HepG2 (cell line): Measurements from ENCODE around the gene RGS14. TPM values are rescaled to one million over a fixed set of nuclear protein-coding genes. Genes with fewer than 3 reads are reported as not detected.

Experiments
- ARID2 ChIP-seq: sonication (generic); formaldehyde crosslinking; IDR thresholded peaks from 2 replicates; pipeline ENCODE4 v1.8.1; 2022; ENCODE audit warnings: mild to moderate bottlenecking, missing genetic modification reagents, borderline replicate concordance
- BHLHE40 ChIP-seq: IDR thresholded peaks from 2 replicates; pipeline ENCODE4 v1.6.1; 2011; ENCODE audit warnings: low read length, improper control_type of control experiment
- CBFB ChIP-seq: sonication (generic); formaldehyde crosslinking; IDR thresholded peaks from 2 replicates; pipeline ENCODE4 v1.4.0; 2020; ENCODE audit warnings: missing genetic modification reagents
- CCDC6 ChIP-seq: sonication (generic); formaldehyde crosslinking; IDR thresholded peaks from 2 replicates; pipeline ENCODE4 v1.8.1; 2022; ENCODE audit warnings: mild to moderate bottlenecking, missing genetic modification reagents, moderate library complexity
- RARA ChIP-seq: IDR thresholded peaks from 2 replicates; pipeline ENCODE4 v1.6.1; 2016; ENCODE audit warnings: missing genetic modification reagents, missing compliant biosample characterization
- SRF ChIP-seq: IDR thresholded peaks from 2 replicates; pipeline ENCODE4 v1.6.1; 2011; ENCODE audit warnings: mild to moderate bottlenecking, low read depth, low read length, moderate library complexity
- TMF1 ChIP-seq: sonication (generic); formaldehyde crosslinking; IDR thresholded peaks from 2 replicates; pipeline ENCODE4 v1.8.1; 2022; ENCODE audit warnings: low read depth, missing genetic modification reagents
- ZNF20 ChIP-seq: sonication (generic); formaldehyde crosslinking; IDR thresholded peaks from 2 replicates; pipeline ENCODE4 v1.4.0; 2020; ENCODE audit warnings: mild to moderate bottlenecking, moderate library complexity, missing genetic modification reagents
- ZNF232 ChIP-seq: sonication (generic); formaldehyde crosslinking; IDR thresholded peaks from 2 replicates; pipeline ENCODE4 v1.4.0; 2020; ENCODE audit warnings: missing genetic modification reagents, borderline replicate concordance
- ZNF335 ChIP-seq: sonication (generic); formaldehyde crosslinking; IDR thresholded peaks from 2 replicates; pipeline ENCODE4 v1.4.0; 2020; ENCODE audit warnings: missing genetic modification reagents
- ZNF7 ChIP-seq: IDR thresholded peaks from 2 replicates; pipeline ENCODE4 v1.6.1; 2016; ENCODE audit warnings: missing biosample characterization, missing genetic modification reagents
- ZNF713 ChIP-seq: sonication (generic); formaldehyde crosslinking; IDR thresholded peaks from 2 replicates; pipeline ENCODE4 v1.4.0; 2020; ENCODE audit warnings: mild to moderate bottlenecking, missing genetic modification reagents
- polyA plus RNA-seq, 8 experiments: library from polyadenylated mRNA; depleted of rRNA in 3 of 8; stranded (reverse) in 7 of 8; unstranded in 1 of 8; fragments of >200 nt; fragmentation: Illumina TruSeq in 4 of 8; extraction: Trizol in 4 of 8; gene quantifications; 2 replicates each; pipeline versions ENCODE4 v1.2.1 to v1.2.3, GENCODE V29; 2011 to 2016; ENCODE audit warnings: low read depth in 4 of 8, missing spikeins in 1 of 8, mixed read lengths in 1 of 8; ENCODE audit not compliant: insufficient read depth in 1 of 8
- total RNA-seq, 5 experiments: library from RNA; depleted of rRNA; stranded (reverse); fragments of >200 nt; fragmentation: Illumina TruSeq; extraction: Trizol; gene quantifications; 2 replicates each; pipeline ENCODE4 v1.2.3, GENCODE V29; 2016; ENCODE audit warnings: low read depth in 1 of 5
- TF ChIP-seq, protein P1 (sequence below): sonication (generic); formaldehyde crosslinking; IDR thresholded peaks from 2 replicates; pipeline ENCODE4 v1.8.1; 2023; ENCODE audit warnings: mild to moderate bottlenecking, inconsistent platforms, moderate library complexity, missing genetic modification reagents, borderline replicate concordance
- TF ChIP-seq, protein P2 (sequence below): sonication (generic); formaldehyde crosslinking; IDR thresholded peaks from 2 replicates; pipeline ENCODE4 v1.8.1; 2023; ENCODE audit warnings: mild to moderate bottlenecking, missing genetic modification reagents
- TF ChIP-seq, protein P3 (sequence below): sonication (generic); formaldehyde crosslinking; IDR thresholded peaks from 2 replicates; pipeline ENCODE4 v1.8.1; 2023; ENCODE audit warnings: mild to moderate bottlenecking, missing genetic modification reagents
- TF ChIP-seq, protein P4 (sequence below): sonication (generic); formaldehyde crosslinking; IDR thresholded peaks from 2 replicates; pipeline ENCODE4 v1.4.0; 2020; ENCODE audit warnings: missing genetic modification reagents, borderline replicate concordance
- TF ChIP-seq, protein P5 (sequence below): IDR thresholded peaks from 2 replicates; pipeline ENCODE4 v1.6.1; 2016; ENCODE audit warnings: missing compliant biosample characterization, missing genetic modification reagents, borderline replicate concordance
- TF ChIP-seq, protein P6 (sequence below): IDR thresholded peaks from 2 replicates; pipeline ENCODE4 v1.6.1; 2016; ENCODE audit warnings: missing biosample characterization, missing genetic modification reagents, low read depth

Gene RGS14
- total and polyA plus RNA-seq, 2 of the 13 experiments (the other 11 are each of a cell fraction or from before 2014, with no cell fraction given), result 11.1 to 17.2 TPM

DNA sequence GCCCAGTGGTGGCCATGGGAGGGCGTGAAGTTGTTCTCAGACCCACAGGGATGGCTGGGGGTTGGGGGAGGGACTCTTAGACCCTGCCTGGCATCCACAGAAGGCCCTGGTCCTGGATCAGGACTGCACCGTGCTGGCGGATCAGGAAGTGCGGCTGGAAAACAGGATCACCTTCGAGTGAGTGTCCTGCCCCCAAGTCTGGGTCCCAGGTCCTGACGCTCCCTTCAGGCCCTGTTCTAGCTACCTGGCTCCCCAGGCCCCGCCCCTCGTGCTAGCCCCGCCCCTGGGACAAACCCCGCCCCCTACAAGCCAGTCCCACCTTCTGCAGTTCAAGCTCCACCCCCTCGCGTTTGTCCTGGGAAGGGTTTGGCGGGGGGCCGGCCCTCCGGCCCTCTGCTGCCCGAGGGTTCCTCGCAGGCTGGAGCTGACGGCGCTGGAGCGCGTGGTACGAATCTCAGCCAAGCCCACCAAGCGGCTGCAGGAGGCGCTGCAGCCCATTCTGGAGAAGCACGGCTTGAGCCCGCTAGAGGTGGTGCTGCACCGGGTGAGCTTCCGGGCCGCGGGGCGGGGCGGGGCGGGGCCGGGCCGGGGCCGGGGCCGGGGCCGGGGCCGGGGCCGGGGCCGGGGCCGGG, 12.9 kb downstream of the RGS14 start (continued):
- TF ChIP-seq, protein P1, sequence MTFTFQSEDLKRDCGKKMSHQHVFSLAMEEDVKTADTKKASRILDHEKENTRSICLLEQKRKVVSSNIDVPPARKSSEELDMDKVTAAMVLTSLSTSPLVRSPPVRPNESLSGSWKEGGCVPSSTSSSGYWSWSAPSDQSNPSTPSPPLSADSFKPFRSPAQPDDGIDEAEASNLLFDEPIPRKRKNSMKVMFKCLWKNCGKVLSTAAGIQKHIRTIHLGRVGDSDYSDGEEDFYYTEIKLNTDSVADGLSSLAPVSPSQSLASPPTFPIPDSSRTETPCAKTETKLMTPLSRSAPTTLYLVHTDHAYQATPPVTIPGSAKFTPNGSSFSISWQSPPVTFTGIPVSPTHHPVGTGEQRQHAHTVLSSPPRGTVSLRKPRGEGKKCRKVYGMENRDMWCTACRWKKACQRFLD (CRISPR knock-in tag), result no peak
- TF ChIP-seq CCDC6 (CRISPR knock-in tag) (peak; percentile 91; the same call in 1 of the 2 replicates), ZNF20 (CRISPR knock-in tag) (no peak), SRF (no peak), TMF1 (CRISPR knock-in tag) (no peak), ARID2 (CRISPR knock-in tag) (no peak), ZNF713 (CRISPR knock-in tag) (no peak), BHLHE40 (peak; percentile 17; the same call in 1 of the 2 replicates), ZNF335 (CRISPR knock-in tag) (no peak), RARA (no peak), ZNF232 (CRISPR knock-in tag) (no peak), CBFB (CRISPR knock-in tag) (no peak), ZNF7 (CRISPR knock-in tag) (no peak)
- TF ChIP-seq, protein P2, sequence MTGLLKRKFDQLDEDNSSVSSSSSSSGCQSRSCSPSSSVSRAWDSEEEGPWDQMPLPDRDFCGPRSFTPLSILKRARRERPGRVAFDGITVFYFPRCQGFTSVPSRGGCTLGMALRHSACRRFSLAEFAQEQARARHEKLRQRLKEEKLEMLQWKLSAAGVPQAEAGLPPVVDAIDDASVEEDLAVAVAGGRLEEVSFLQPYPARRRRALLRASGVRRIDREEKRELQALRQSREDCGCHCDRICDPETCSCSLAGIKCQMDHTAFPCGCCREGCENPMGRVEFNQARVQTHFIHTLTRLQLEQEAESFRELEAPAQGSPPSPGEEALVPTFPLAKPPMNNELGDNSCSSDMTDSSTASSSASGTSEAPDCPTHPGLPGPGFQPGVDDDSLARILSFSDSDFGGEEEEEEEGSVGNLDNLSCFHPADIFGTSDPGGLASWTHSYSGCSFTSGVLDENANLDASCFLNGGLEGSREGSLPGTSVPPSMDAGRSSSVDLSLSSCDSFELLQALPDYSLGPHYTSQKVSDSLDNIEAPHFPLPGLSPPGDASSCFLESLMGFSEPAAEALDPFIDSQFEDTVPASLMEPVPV (CRISPR knock-in tag), result peak; percentile 50; the same call in 1 of the 2 replicates
- TF ChIP-seq, protein P3, sequence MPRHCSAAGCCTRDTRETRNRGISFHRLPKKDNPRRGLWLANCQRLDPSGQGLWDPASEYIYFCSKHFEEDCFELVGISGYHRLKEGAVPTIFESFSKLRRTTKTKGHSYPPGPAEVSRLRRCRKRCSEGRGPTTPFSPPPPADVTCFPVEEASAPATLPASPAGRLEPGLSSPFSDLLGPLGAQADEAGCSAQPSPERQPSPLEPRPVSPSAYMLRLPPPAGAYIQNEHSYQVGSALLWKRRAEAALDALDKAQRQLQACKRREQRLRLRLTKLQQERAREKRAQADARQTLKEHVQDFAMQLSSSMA (CRISPR knock-in tag), result no peak
- TF ChIP-seq, protein P4, sequence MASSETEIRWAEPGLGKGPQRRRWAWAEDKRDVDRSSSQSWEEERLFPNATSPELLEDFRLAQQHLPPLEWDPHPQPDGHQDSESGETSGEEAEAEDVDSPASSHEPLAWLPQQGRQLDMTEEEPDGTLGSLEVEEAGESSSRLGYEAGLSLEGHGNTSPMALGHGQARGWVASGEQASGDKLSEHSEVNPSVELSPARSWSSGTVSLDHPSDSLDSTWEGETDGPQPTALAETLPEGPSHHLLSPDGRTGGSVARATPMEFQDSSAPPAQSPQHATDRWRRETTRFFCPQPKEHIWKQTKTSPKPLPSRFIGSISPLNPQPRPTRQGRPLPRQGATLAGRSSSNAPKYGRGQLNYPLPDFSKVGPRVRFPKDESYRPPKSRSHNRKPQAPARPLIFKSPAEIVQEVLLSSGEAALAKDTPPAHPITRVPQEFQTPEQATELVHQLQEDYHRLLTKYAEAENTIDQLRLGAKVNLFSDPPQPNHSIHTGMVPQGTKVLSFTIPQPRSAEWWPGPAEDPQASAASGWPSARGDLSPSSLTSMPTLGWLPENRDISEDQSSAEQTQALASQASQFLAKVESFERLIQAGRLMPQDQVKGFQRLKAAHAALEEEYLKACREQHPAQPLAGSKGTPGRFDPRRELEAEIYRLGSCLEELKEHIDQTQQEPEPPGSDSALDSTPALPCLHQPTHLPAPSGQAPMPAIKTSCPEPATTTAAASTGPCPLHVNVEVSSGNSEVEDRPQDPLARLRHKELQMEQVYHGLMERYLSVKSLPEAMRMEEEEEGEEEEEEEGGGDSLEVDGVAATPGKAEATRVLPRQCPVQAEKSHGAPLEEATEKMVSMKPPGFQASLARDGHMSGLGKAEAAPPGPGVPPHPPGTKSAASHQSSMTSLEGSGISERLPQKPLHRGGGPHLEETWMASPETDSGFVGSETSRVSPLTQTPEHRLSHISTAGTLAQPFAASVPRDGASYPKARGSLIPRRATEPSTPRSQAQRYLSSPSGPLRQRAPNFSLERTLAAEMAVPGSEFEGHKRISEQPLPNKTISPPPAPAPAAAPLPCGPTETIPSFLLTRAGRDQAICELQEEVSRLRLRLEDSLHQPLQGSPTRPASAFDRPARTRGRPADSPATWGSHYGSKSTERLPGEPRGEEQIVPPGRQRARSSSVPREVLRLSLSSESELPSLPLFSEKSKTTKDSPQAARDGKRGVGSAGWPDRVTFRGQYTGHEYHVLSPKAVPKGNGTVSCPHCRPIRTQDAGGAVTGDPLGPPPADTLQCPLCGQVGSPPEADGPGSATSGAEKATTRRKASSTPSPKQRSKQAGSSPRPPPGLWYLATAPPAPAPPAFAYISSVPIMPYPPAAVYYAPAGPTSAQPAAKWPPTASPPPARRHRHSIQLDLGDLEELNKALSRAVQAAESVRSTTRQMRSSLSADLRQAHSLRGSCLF (CRISPR knock-in tag), result no peak
- TF ChIP-seq, protein P5, sequence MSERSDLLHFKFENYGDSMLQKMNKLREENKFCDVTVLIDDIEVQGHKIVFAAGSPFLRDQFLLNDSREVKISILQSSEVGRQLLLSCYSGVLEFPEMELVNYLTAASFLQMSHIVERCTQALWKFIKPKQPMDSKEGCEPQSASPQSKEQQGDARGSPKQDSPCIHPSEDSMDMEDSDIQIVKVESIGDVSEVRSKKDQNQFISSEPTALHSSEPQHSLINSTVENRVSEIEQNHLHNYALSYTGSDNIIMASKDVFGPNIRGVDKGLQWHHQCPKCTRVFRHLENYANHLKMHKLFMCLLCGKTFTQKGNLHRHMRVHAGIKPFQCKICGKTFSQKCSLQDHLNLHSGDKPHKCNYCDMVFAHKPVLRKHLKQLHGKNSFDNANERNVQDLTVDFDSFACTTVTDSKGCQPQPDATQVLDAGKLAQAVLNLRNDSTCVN (CRISPR knock-in tag), result peak; percentile 94
- TF ChIP-seq, protein P6, sequence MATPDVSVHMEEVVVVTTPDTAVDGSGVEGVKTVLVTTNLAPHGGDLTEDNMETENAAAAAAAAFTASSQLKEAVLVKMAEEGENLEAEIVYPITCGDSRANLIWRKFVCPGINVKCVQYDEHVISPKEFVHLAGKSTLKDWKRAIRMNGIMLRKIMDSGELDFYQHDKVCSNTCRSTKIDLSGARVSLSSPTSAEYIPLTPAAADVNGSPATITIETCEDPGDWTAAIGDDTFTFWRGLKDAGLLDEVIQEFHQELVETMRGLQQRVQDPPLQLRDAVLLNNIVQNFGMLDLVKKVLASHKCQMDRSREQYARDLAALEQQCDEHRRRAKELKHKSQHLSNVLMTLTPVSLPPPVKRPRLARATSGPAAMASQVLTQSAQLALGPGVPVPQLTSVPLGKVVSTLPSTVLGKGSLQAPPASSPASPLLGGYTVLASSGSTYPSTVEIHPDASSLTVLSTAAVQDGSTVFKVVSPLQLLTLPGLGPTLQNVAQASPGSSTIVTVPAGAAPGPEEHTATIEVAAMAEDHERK (CRISPR knock-in tag), result no peak
